WTC11 (cell line): ENCODE results near the gene KLHL13. TPM values are rescaled to one million over a fixed set of nuclear protein-coding genes. Genes with fewer than 3 reads are reported as not detected.

Experiments
- ATAC-seq: fragments of 200-7000 bp; cut with Tn5 transposase; 2 replicates; pipeline ENCODE4 v1.10.0; 2021; ENCODE audit warnings: mild to moderate bottlenecking, moderate library complexity
- CTCF ChIA-PET: fragments of 300-600 bp; sonication (Branson Sonifier 250); formaldehyde crosslinking; loops from one replicate; lab custom pipeline; 2021; ENCODE audit warnings: antibody characterized with exemption; lab: Charles Lee
- POLR2A ChIA-PET: fragments of 350-600 bp; sonication (Branson Sonifier 250); formaldehyde crosslinking; loops from one replicate; lab custom pipeline; 2021; ENCODE audit warnings: antibody characterized with exemption; lab: Charles Lee
- DNase-seq: peaks from one replicate; pipeline ENCODE4 v3.0.0; 2021; ENCODE audit warnings: low spot score
- H3K27ac Mint-ChIP-seq: 2 replicates; pipeline ENCODE4 v1.8.0; 2021; ENCODE audit warnings: mixed read lengths
- H3K27me3 Mint-ChIP-seq: 2 replicates; pipeline ENCODE4 v1.8.0; 2021; ENCODE audit warnings: low read depth, mild to moderate bottlenecking, moderate library complexity, mixed read lengths
- H3K36me3 Mint-ChIP-seq: 2 replicates; pipeline ENCODE4 v1.8.0; 2021; ENCODE audit warnings: mixed read lengths
- H3K4me1 Mint-ChIP-seq: 2 replicates; pipeline ENCODE4 v1.8.0; 2022; ENCODE audit warnings: mixed read lengths
- H3K4me3 Mint-ChIP-seq: 2 replicates; pipeline ENCODE4 v1.8.0; 2021; ENCODE audit warnings: mild to moderate bottlenecking, moderate library complexity, mixed read lengths
- H3K9me3 Mint-ChIP-seq: 2 replicates; pipeline ENCODE4 v1.8.0; 2021; ENCODE audit warnings: mixed read lengths
- ATF1 ChIP-seq: sonication (generic); formaldehyde crosslinking; IDR thresholded peaks from 2 replicates; pipeline ENCODE4 v1.8.1; 2023; ENCODE audit warnings: mild to moderate bottlenecking, moderate library complexity, missing genetic modification reagents
- ATF3 ChIP-seq: sonication (generic); formaldehyde crosslinking; conservative IDR thresholded peaks from 2 replicates; pipeline ENCODE4 v1.8.1; 2022; ENCODE audit warnings: mild to moderate bottlenecking, missing genetic modification reagents
- CBFB ChIP-seq: sonication (generic); formaldehyde crosslinking; IDR thresholded peaks from 2 replicates; pipeline ENCODE4 v1.8.1; 2022; ENCODE audit warnings: mild to moderate bottlenecking, low read depth, missing genetic modification reagents
- CDX4 ChIP-seq: fragments of 250-450 bp; sonication (Bioruptor Pico); IDR thresholded peaks from 2 replicates; pipeline ENCODE4 v1.9.0; 2021; ENCODE audit warnings: moderate library complexity, mild to moderate bottlenecking, inconsistent platforms, borderline replicate concordance
- E2F5 ChIP-seq: sonication (generic); formaldehyde crosslinking; IDR thresholded peaks from 2 replicates; pipeline ENCODE4 v1.8.1; 2022; ENCODE audit warnings: mild to moderate bottlenecking, moderate library complexity, missing genetic modification reagents
- ETV6 ChIP-seq: sonication (generic); formaldehyde crosslinking; IDR thresholded peaks from 2 replicates; pipeline ENCODE4 v1.8.1; 2022; ENCODE audit warnings: mild to moderate bottlenecking, missing genetic modification reagents
- GABPB1 ChIP-seq: sonication (generic); formaldehyde crosslinking; IDR thresholded peaks from 2 replicates; pipeline ENCODE4 v1.8.1; 2023; ENCODE audit warnings: mild to moderate bottlenecking, missing genetic modification reagents
- IRF2 ChIP-seq: sonication (generic); formaldehyde crosslinking; IDR thresholded peaks from 2 replicates; pipeline ENCODE4 v1.8.0; 2022; ENCODE audit warnings: low read depth, missing genetic modification reagents, borderline replicate concordance
- JUN ChIP-seq: sonication (generic); formaldehyde crosslinking; IDR thresholded peaks from 2 replicates; pipeline ENCODE4 v1.8.0; 2023; ENCODE audit warnings: mild to moderate bottlenecking, missing genetic modification reagents
- NFATC4 ChIP-seq: fragments of 250-450 bp; sonication (Bioruptor Pico); IDR thresholded peaks from 2 replicates; pipeline ENCODE4 v1.9.0; 2021; ENCODE audit warnings: mild to moderate bottlenecking
- NFE2L1 ChIP-seq: sonication (generic); formaldehyde crosslinking; IDR thresholded peaks from 2 replicates; pipeline ENCODE4 v1.8.1; 2023; ENCODE audit warnings: missing genetic modification reagents
- NR1H2 ChIP-seq: sonication (generic); formaldehyde crosslinking; IDR thresholded peaks from 2 replicates; pipeline ENCODE4 v1.9.0; 2021; ENCODE audit warnings: mild to moderate bottlenecking, moderate library complexity, missing genetic modification reagents
- NR2C2 ChIP-seq: sonication (generic); formaldehyde crosslinking; IDR thresholded peaks from 2 replicates; pipeline ENCODE4 v1.8.0; 2022; ENCODE audit warnings: mild to moderate bottlenecking, missing genetic modification reagents
- OVOL2 ChIP-seq: fragments of 250-450 bp; sonication (Bioruptor Pico); IDR thresholded peaks from 2 replicates; pipeline ENCODE4 v1.9.0; 2021; ENCODE audit warnings: mild to moderate bottlenecking, borderline replicate concordance
- PRRX2 ChIP-seq: fragments of 250-450 bp; sonication (Bioruptor Pico); IDR thresholded peaks from 2 replicates; pipeline ENCODE4 v1.8.0; 2021; ENCODE audit warnings: mild to moderate bottlenecking
- RELA ChIP-seq: sonication (generic); formaldehyde crosslinking; IDR thresholded peaks from 2 replicates; pipeline ENCODE4 v1.8.1; 2022; ENCODE audit warnings: missing genetic modification reagents, mild to moderate bottlenecking, borderline replicate concordance
- RORB ChIP-seq: fragments of 250-450 bp; sonication (Bioruptor Pico); IDR thresholded peaks from 2 replicates; pipeline ENCODE4 v1.9.0; 2021; ENCODE audit warnings: mild to moderate bottlenecking
- SP1 ChIP-seq: sonication (generic); formaldehyde crosslinking; conservative IDR thresholded peaks from 2 replicates; pipeline ENCODE4 v1.8.1; 2022; ENCODE audit warnings: missing genetic modification reagents
- TEAD4 ChIP-seq: sonication (generic); formaldehyde crosslinking; IDR thresholded peaks from 2 replicates; pipeline ENCODE4 v1.8.0; 2022; ENCODE audit warnings: mild to moderate bottlenecking, missing genetic modification reagents
- ZNF121 ChIP-seq: sonication (generic); formaldehyde crosslinking; IDR thresholded peaks from 2 replicates; pipeline ENCODE4 v1.8.0; 2023; ENCODE audit warnings: missing genetic modification reagents
- ZNF263 ChIP-seq: sonication (generic); formaldehyde crosslinking; IDR thresholded peaks from 2 replicates; pipeline ENCODE4 v1.8.1; 2022; ENCODE audit warnings: low read depth, mild to moderate bottlenecking, moderate library complexity, missing genetic modification reagents
- ZNF416 ChIP-seq: fragments of 250-450 bp; sonication (Bioruptor Pico); IDR thresholded peaks from 2 replicates; pipeline ENCODE4 v1.9.0; 2021; ENCODE audit warnings: mild to moderate bottlenecking, inconsistent platforms
- ZNF425 ChIP-seq: fragments of 250-450 bp; sonication (Bioruptor Pico); conservative IDR thresholded peaks from 2 replicates; pipeline ENCODE4 v1.9.0; 2021; ENCODE audit warnings: mild to moderate bottlenecking
- total RNA-seq: library from RNA; stranded (reverse); gene quantifications from 3 replicates; pipeline ENCODE4 v1.2.3, GENCODE V29; 2021
- TF ChIP-seq, protein P1 (sequence below): fragments of 250-450 bp; sonication (Bioruptor Pico); IDR thresholded peaks from 2 replicates; pipeline ENCODE4 v1.9.0; 2021; ENCODE audit warnings: mild to moderate bottlenecking
- TF ChIP-seq, protein P2 (sequence below): sonication (generic); formaldehyde crosslinking; IDR thresholded peaks from 2 replicates; pipeline ENCODE4 v1.8.1; 2022; ENCODE audit warnings: low read depth, missing genetic modification reagents, borderline replicate concordance
- TF ChIP-seq, protein P3 (sequence below): sonication (generic); formaldehyde crosslinking; IDR thresholded peaks from 2 replicates; pipeline ENCODE4 v1.8.1; 2022; ENCODE audit warnings: mild to moderate bottlenecking, missing genetic modification reagents, moderate library complexity, borderline replicate concordance

Gene KLHL13
- total RNA-seq, 1 experiment from 2014 or later: 7.7 TPM

GRCh38 chrX:118000518-118000917 lies 116.1 kb downstream of the KLHL13 start:
- H3K27me3 Mint-ChIP-seq: no peaks in the 10 kb centered on the region
- no peak overlapping the region for H3K4me3 Mint-ChIP-seq
- no peaks in the 10 kb centered on the region for H3K4me1 Mint-ChIP-seq
- H3K9me3 Mint-ChIP-seq: no peaks in the 10 kb centered on the region
- no peaks in the 10 kb centered on the region for H3K36me3 Mint-ChIP-seq
- ChIA-PET POLR2A (no interaction called here), CTCF (no interaction called here)
- H3K27ac Mint-ChIP-seq: no peak overlapping the region
- ATAC-seq (no peak), DNase-seq (no peak)
- TF ChIP-seq NFATC4 (no peak), CBFB (CRISPR knock-in tag) (no peak), TEAD4 (CRISPR knock-in tag) (no peak)
- TF ChIP-seq, protein P1, sequence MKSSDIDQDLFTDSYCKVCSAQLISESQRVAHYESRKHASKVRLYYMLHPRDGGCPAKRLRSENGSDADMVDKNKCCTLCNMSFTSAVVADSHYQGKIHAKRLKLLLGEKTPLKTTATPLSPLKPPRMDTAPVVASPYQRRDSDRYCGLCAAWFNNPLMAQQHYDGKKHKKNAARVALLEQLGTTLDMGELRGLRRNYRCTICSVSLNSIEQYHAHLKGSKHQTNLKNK (CRISPR knock-in tag): no peak

DNA sequence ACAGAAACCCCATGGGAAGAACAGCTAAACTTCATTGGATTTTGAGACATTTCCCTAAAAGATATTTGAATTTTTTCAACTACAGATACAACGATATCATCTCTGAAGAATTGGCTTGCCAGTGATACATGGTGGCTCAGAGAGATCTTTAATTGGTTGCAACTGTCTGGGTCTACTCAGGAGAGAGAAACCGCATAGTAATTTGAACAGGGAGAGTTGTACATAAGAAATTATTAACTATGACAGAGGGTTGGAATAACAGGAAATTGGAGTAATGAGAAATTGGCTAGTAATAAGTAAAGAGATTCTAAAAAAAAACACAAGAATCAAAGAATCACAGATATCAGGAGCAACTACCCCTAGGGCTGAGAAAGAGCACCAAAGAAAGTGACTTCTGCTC lies 118.4 kb downstream of the KLHL13 start:
- no peaks in the 10 kb centered on the region for H3K36me3 Mint-ChIP-seq
- H3K4me1 Mint-ChIP-seq: no peaks in the 10 kb centered on the region
- ChIA-PET CTCF (interaction anchor here (2.0 kb wide), 1 partner anchor 185 kb away, joined by 7 read pairs; no protein-coding TSS in a partner anchor), POLR2A (no interaction called here)
- no peaks in the 10 kb centered on the region for H3K27me3 Mint-ChIP-seq
- H3K27ac Mint-ChIP-seq: no peak overlapping the region
- no peak overlapping the region for H3K4me3 Mint-ChIP-seq
- no peak for DNase-seq
- no peak for ATAC-seq
- no peaks in the 10 kb centered on the region for H3K9me3 Mint-ChIP-seq
- TF ChIP-seq CDX4: no peak
- no peak for TF ChIP-seq PRRX2 (CRISPR knock-in tag)
- no peak for TF ChIP-seq GABPB1 (CRISPR knock-in tag)
- TF ChIP-seq ZNF416 (CRISPR knock-in tag): no peak
- TF ChIP-seq, protein P2, sequence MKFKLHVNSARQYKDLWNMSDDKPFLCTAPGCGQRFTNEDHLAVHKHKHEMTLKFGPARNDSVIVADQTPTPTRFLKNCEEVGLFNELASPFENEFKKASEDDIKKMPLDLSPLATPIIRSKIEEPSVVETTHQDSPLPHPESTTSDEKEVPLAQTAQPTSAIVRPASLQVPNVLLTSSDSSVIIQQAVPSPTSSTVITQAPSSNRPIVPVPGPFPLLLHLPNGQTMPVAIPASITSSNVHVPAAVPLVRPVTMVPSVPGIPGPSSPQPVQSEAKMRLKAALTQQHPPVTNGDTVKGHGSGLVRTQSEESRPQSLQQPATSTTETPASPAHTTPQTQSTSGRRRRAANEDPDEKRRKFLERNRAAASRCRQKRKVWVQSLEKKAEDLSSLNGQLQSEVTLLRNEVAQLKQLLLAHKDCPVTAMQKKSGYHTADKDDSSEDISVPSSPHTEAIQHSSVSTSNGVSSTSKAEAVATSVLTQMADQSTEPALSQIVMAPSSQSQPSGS (CRISPR knock-in tag): no peak
- no peak for TF ChIP-seq NR2C2 (CRISPR knock-in tag)
- no peak for TF ChIP-seq E2F5
- TF ChIP-seq SP1 (CRISPR knock-in tag): no peak
- no peak for TF ChIP-seq OVOL2 (CRISPR knock-in tag)
- TF ChIP-seq NR1H2 (CRISPR knock-in tag): no peak
- TF ChIP-seq ZNF263 (CRISPR knock-in tag): no peak
- TF ChIP-seq ATF1 (CRISPR knock-in tag): no peak
- TF ChIP-seq RORB (CRISPR knock-in tag): no peak
- TF ChIP-seq ZNF425 (CRISPR knock-in tag): no peak

DNA sequence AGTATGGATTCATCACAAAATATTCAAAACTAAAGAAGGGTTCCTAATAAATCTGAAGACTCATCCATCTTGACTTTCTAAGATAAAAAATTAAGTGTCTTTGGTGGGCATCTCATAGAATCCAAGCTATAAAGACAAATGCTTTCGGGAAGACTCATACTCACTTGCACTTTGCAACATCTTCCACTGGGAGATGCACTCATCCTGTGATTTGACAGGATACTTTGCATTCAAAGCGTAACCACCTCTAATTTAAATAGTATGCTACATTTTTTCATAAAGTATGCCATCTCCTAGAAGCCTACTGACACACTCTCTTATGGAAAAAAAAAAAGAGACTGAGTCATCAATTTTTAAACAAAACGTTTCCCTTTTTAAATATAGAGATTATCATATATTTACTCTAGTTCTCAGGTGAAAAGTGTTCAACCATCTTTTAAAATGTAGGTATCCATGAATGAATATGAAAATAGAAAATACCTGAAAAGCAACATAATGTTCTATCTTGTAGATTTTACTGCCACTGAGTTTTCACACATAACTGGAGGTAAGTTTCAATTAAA lies 119.6 kb downstream of the KLHL13 start:
- H3K4me1 Mint-ChIP-seq: peaks cover 6% of the 10 kb centered on the region
- no peaks in the 10 kb centered on the region for H3K36me3 Mint-ChIP-seq
- H3K27ac Mint-ChIP-seq: no peak overlapping the region
- ChIA-PET POLR2A (no interaction called here), CTCF (interaction anchor here (0.6 to 2.0 kb wide), 5 partner anchors 12 to 259 kb away, joined by 3 to 7 read pairs (median 5); no protein-coding TSS in a partner anchor)
- DNase-seq (no peak), ATAC-seq (peak; percentile 34; the same call in 1 of the 2 replicates)
- no peak overlapping the region for H3K4me3 Mint-ChIP-seq
- H3K9me3 Mint-ChIP-seq: no peaks in the 10 kb centered on the region
- no peaks in the 10 kb centered on the region for H3K27me3 Mint-ChIP-seq
- TF ChIP-seq ZNF121 (CRISPR knock-in tag): no peak
- TF ChIP-seq ATF3: no peak
- TF ChIP-seq ETV6 (CRISPR knock-in tag): no peak
- no peak for TF ChIP-seq JUN (CRISPR knock-in tag)
- TF ChIP-seq E2F5: no peak
- no peak for TF ChIP-seq IRF2 (CRISPR knock-in tag)
- TF ChIP-seq ATF1 (CRISPR knock-in tag): no peak
- TF ChIP-seq NFE2L1 (CRISPR knock-in tag): no peak
- TF ChIP-seq RELA (CRISPR knock-in tag): no peak
- TF ChIP-seq, protein P3, sequence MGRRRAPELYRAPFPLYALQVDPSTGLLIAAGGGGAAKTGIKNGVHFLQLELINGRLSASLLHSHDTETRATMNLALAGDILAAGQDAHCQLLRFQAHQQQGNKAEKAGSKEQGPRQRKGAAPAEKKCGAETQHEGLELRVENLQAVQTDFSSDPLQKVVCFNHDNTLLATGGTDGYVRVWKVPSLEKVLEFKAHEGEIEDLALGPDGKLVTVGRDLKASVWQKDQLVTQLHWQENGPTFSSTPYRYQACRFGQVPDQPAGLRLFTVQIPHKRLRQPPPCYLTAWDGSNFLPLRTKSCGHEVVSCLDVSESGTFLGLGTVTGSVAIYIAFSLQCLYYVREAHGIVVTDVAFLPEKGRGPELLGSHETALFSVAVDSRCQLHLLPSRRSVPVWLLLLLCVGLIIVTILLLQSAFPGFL (CRISPR knock-in tag): no peak
